Measurements from ENCODE around the gene MRM2.

DNA sequence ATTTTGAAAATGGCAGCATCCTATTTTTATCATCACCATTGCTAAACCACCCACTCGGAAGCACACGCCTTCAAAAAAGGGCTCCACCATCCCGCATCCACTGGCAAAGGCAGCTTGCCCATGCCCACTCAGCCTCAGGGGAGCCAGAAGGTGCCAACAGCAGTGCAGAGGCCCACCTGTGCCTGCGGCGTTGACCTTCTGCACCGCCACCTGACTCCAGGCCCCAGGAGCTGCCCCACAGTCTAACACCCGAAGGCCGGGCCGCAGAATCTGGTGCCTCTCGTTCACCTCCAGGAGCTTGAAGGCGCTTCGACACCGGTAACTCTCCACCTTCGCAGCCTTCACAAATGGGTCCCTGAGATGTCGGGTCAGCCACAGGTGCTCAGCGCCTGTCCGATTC, 2.8 kb downstream of the MRM2 start:
- TF ChIP-seq TAF1 (IDR thresholded peaks at IDR 0.05; ENCODE audit: borderline replicate concordance, insufficient read depth, low read length) (no peak), POLR2AphosphoS5 (IDR thresholded peaks at IDR 0.05; ENCODE audit: low read depth, low read length) (no peak)

Data from PFSK-1 (cell line).